H9 (cell line): ENCODE measurements around the gene MAD1L1. TPM values are rescaled to one million over a fixed set of nuclear protein-coding genes. Genes with fewer than 3 reads are reported as not detected.

Experiments
- DNase-seq: peaks from one replicate; pipeline ENCODE4 v3.0.0-alpha.2; 2017
- H2AFZ ChIP-seq: one replicate; pipeline ENCODE4 v1.6.1; 2013; ENCODE audit warnings: mild to moderate bottlenecking, low read length, control low read depth, moderate library complexity
- H2AK5ac ChIP-seq: 2 replicates; pipeline ENCODE4 v1.6.1; 2013; ENCODE audit warnings: low read length, control low read depth, mixed read lengths; ENCODE audit not compliant: insufficient read length
- H2BK120ac ChIP-seq: one replicate; pipeline ENCODE4 v1.6.1; 2013; ENCODE audit warnings: low read depth, mild to moderate bottlenecking, low read length, control low read depth, inconsistent platforms; ENCODE audit not compliant: poor library complexity, severe bottlenecking
- H2BK12ac ChIP-seq: 2 replicates; pipeline ENCODE4 v1.6.1; 2013; ENCODE audit warnings: low read length, control low read depth, mixed read lengths, low read depth; ENCODE audit not compliant: insufficient read length
- H2BK15ac ChIP-seq: 2 replicates; pipeline ENCODE4 v1.6.1; 2013; ENCODE audit warnings: low read depth, low read length, control low read depth
- H2BK20ac ChIP-seq: one replicate; pipeline ENCODE4 v1.6.1; 2013; ENCODE audit warnings: low read depth, mild to moderate bottlenecking, low read length, control low read depth, inconsistent platforms; ENCODE audit not compliant: poor library complexity, severe bottlenecking
- H2BK5ac ChIP-seq: 2 replicates; pipeline ENCODE4 v1.6.1; 2013; ENCODE audit warnings: low read length, control low read depth, mixed read lengths; ENCODE audit not compliant: insufficient read length
- H3K14ac ChIP-seq: 2 replicates; pipeline ENCODE4 v1.6.1; 2013; ENCODE audit warnings: low read length, control low read depth; ENCODE audit not compliant: insufficient read depth
- H3K18ac ChIP-seq: 2 replicates; pipeline ENCODE4 v1.6.1; 2013; ENCODE audit warnings: low read depth, mild to moderate bottlenecking, mixed read lengths, low read length, control low read depth; ENCODE audit not compliant: insufficient read length
- H3K23ac ChIP-seq: 2 replicates; pipeline ENCODE4 v1.6.1; 2013; ENCODE audit warnings: low read length, control low read depth, mixed read lengths, low read depth; ENCODE audit not compliant: insufficient read length
- H3K23me2 ChIP-seq: 2 replicates; pipeline ENCODE4 v1.6.1; 2013; ENCODE audit warnings: low read depth, mild to moderate bottlenecking, mixed read lengths, low read length, control low read depth; ENCODE audit not compliant: insufficient read length, poor library complexity, severe bottlenecking
- H3K27ac ChIP-seq: 2 replicates; pipeline ENCODE4 v1.5.1; 2013; ENCODE audit warnings: low read length, control low read depth, mixed read lengths, low read depth; ENCODE audit not compliant: insufficient read length
- H3K27me3 ChIP-seq: 2 replicates; pipeline ENCODE4 v1.6.1; 2013; ENCODE audit warnings: low read length, control low read depth, inconsistent platforms; ENCODE audit not compliant: insufficient read depth
- H3K4ac ChIP-seq: 2 replicates; pipeline ENCODE4 v1.6.1; 2013; ENCODE audit warnings: low read depth, mild to moderate bottlenecking, control low read depth, inconsistent platforms, low read length, moderate library complexity
- H3K4me1 ChIP-seq: 2 replicates; pipeline ENCODE4 v1.6.1; 2013; ENCODE audit warnings: low read length, control low read depth, inconsistent platforms; ENCODE audit not compliant: insufficient read depth
- H3K4me2 ChIP-seq: 2 replicates; pipeline ENCODE4 v1.6.1; 2013; ENCODE audit warnings: low read length, control low read depth, mixed read lengths; ENCODE audit not compliant: insufficient read length, insufficient read depth
- H3K56ac ChIP-seq: 2 replicates; pipeline ENCODE4 v1.6.1; 2013; ENCODE audit warnings: low read depth, mild to moderate bottlenecking, mixed read lengths, low read length, control low read depth; ENCODE audit not compliant: insufficient read length
- H3K79me1 ChIP-seq: 2 replicates; pipeline ENCODE4 v1.6.1; 2013; ENCODE audit warnings: low read depth, mild to moderate bottlenecking, moderate library complexity, low read length, control low read depth, inconsistent platforms; ENCODE audit not compliant: insufficient read depth, poor library complexity, severe bottlenecking
- H3K79me2 ChIP-seq: 2 replicates; pipeline ENCODE4 v1.6.1; 2013; ENCODE audit warnings: low read length, control low read depth, inconsistent platforms; ENCODE audit not compliant: insufficient read depth
- H3K9ac ChIP-seq: 2 replicates; pipeline ENCODE4 v1.6.1; 2013; ENCODE audit warnings: low read length, control low read depth, mixed read lengths; ENCODE audit not compliant: insufficient read length; ENCODE audit errors: extremely low read depth
- H3K9me3 ChIP-seq: one replicate; pipeline ENCODE4 v1.6.1; 2013; ENCODE audit warnings: low read depth, low read length, inconsistent platforms; ENCODE audit not compliant: control insufficient read depth
- H3T11ph ChIP-seq: one replicate; pipeline ENCODE4 v1.6.1; 2013; ENCODE audit warnings: mild to moderate bottlenecking, low read length, control low read depth, inconsistent platforms
- H4K20me1 ChIP-seq: one replicate; pipeline ENCODE4 v1.6.1; 2013; ENCODE audit not compliant: control insufficient read depth, insufficient read length, insufficient read depth
- H4K5ac ChIP-seq: 2 replicates; pipeline ENCODE4 v1.6.1; 2013; ENCODE audit warnings: low read depth, mild to moderate bottlenecking, mixed read lengths, low read length, control low read depth; ENCODE audit not compliant: insufficient read length
- H4K8ac ChIP-seq: replicated peaks from 2 replicates; pipeline ENCODE4 v1.6.1; 2013; ENCODE audit warnings: low read length, control low read depth, mixed read lengths, low read depth; ENCODE audit not compliant: insufficient read length
- H4K91ac ChIP-seq: 2 replicates; pipeline ENCODE4 v1.6.1; 2013; ENCODE audit warnings: low read depth, mild to moderate bottlenecking, moderate library complexity, mixed read lengths, low read length, control low read depth; ENCODE audit not compliant: insufficient read length
- H3K27ac Mint-ChIP-seq, 3 experiments: 2 replicates in 2 of 3; 3 replicates in 1 of 3; pipeline ENCODE4 v1.8.0; 2020 to 2021; ENCODE audit warnings: mixed read lengths in 3 of 3, mild to moderate bottlenecking in 1 of 3, moderate library complexity in 1 of 3
- H3K27me3 Mint-ChIP-seq: 2 replicates; pipeline ENCODE4 v1.8.0; 2021; ENCODE audit warnings: low read depth, mild to moderate bottlenecking, moderate library complexity, mixed read lengths
- H3K36me3 Mint-ChIP-seq, 3 experiments: 2 replicates in 2 of 3; 3 replicates in 1 of 3; pipeline ENCODE4 v1.8.0; 2020 to 2021; ENCODE audit warnings: low read depth in 3 of 3, mixed read lengths in 3 of 3; ENCODE audit not compliant: insufficient read depth in 1 of 3
- H3K4me1 Mint-ChIP-seq, 2 experiments: 2 replicates each; pipeline ENCODE4 v1.8.0; 2020; ENCODE audit warnings: mixed read lengths in 2 of 2
- H3K4me3 Mint-ChIP-seq, 2 experiments: 2 replicates in 1 of 2; 3 replicates in 1 of 2; pipeline ENCODE4 v1.8.0; 2020 to 2021; ENCODE audit warnings: mild to moderate bottlenecking in 2 of 2, mixed read lengths in 2 of 2, moderate library complexity in 1 of 2
- H3K9me3 Mint-ChIP-seq, 2 experiments: 2 replicates in 1 of 2; 3 replicates in 1 of 2; pipeline ENCODE4 v1.8.0; 2020; ENCODE audit warnings: mild to moderate bottlenecking in 2 of 2, mixed read lengths in 2 of 2, moderate library complexity in 1 of 2
- CTCF ChIP-seq: fragments of 200-600 bp; sonication (generic); conservative IDR thresholded peaks from 3 replicates; pipeline ENCODE4 v1.8.0; 2021; ENCODE audit warnings: antibody characterized with exemption, mild to moderate bottlenecking
- WGBS: extraction: QIAGEN DNeasy Blood & Tissue Kit; methylation state at CpG from one replicate; pipeline ENCODE4 v1.1.7; 2013; ENCODE audit warnings: missing lambda C conversion rate, low lambda C conversion rate, mixed read lengths; ENCODE audit not compliant: insufficient read length; ENCODE audit errors: extremely low coverage; 5-methylcytosine and 5-hydroxymethylcytosine counted together
- total RNA-seq: library from RNA; stranded (reverse); gene quantifications from 2 replicates; pipeline ENCODE4 v1.2.1, GENCODE V29; 2021

The MAD1L1 gene
- total RNA-seq, 1 experiment from 2014 or later = 39.0 TPM

- H3K27ac Mint-ChIP-seq = peak overlapping the region; percentile 31 to 64 (median 54); a peak in 2 of 7 replicates
- H3K4me2 ChIP-seq = no peak overlapping the region
- no peak overlapping the region for H3K23ac ChIP-seq
- H3K27ac ChIP-seq = no peak overlapping the region
- WGBS = no CpG with 5 or more reads among the region's 43 CpGs
- no peak overlapping the region for H4K91ac ChIP-seq
- no peak overlapping the region for H3K4me3 Mint-ChIP-seq
- H3K9me3 Mint-ChIP-seq = peaks cover 6 to 10% of the 10 kb centered on the region in 2 experiments; a peak in 4 of 5 replicates
- H2BK5ac ChIP-seq = no peak overlapping the region
- peaks cover 5 to 11% of the 10 kb centered on the region in 2 experiments; a peak in 3 of 4 replicates for H3K4me1 Mint-ChIP-seq
- no peaks in the 10 kb centered on the region; the same call in 1 of the 2 replicates for H3K27me3 Mint-ChIP-seq
- H3K18ac ChIP-seq = no peak overlapping the region
- H2BK20ac ChIP-seq = no peak overlapping the region
- no peak overlapping the region for H2AK5ac ChIP-seq
- no peak overlapping the region; the same call in 1 of the 2 replicates for H3K14ac ChIP-seq
- no peaks in the 10 kb centered on the region for H4K20me1 ChIP-seq
- no peak overlapping the region for H3K4ac ChIP-seq
- H3K27me3 ChIP-seq = no peaks in the 10 kb centered on the region
- no peak overlapping the region for H4K8ac ChIP-seq
- no peak for DNase-seq
- no peaks in the 10 kb centered on the region for H3K9me3 ChIP-seq
- H4K5ac ChIP-seq = no peak overlapping the region
- H3K9ac ChIP-seq = no peak overlapping the region
- no peak overlapping the region for H2BK120ac ChIP-seq
- H3K36me3 Mint-ChIP-seq = peaks cover 0 to 10% (median 3%) of the 10 kb centered on the region in 3 experiments; a peak in 4 of 7 replicates
- H3T11ph ChIP-seq = no peak overlapping the region
- no peaks in the 10 kb centered on the region for H3K4me1 ChIP-seq
- no peak for TF ChIP-seq CTCF
- no peak overlapping the region for H2BK12ac ChIP-seq
- no peak overlapping the region for H3K56ac ChIP-seq
- no peaks in the 10 kb centered on the region; the same call in 1 of the 2 replicates for H3K79me2 ChIP-seq
- no peaks in the 10 kb centered on the region for H3K79me1 ChIP-seq
- no peak overlapping the region for H2AFZ ChIP-seq
- no peak overlapping the region for H2BK15ac ChIP-seq
- peaks cover 1% of the 10 kb centered on the region for H3K23me2 ChIP-seq
These were observed 212.8 kb downstream of the MAD1L1 start for GRCh38 chr7:2019711-2020511.
